HepG2 (cell line): ENCODE measurements around the gene C16orf82. TPM values are rescaled to one million over a fixed set of nuclear protein-coding genes. Genes with fewer than 3 reads are reported as not detected.
A peak's percentile ranks its signal among the peaks of the same experiment; 100 is the strongest.

Source experiments
- ARHGAP35 ChIP-seq: sonication (generic); formaldehyde crosslinking; IDR thresholded peaks from 2 replicates; pipeline ENCODE4 v1.9.0; 2022; ENCODE audit warnings: mild to moderate bottlenecking, inconsistent platforms, moderate library complexity, missing genetic modification reagents, borderline replicate concordance
- CTCF ChIP-seq: sonication (generic); formaldehyde crosslinking; IDR thresholded peaks from 2 replicates; pipeline ENCODE4 v1.5.0; 2020; ENCODE audit warnings: mild to moderate bottlenecking, missing genetic modification reagents, moderate library complexity
- NFKBIZ ChIP-seq: IDR thresholded peaks from 2 replicates; pipeline ENCODE4 v1.6.1; 2018; ENCODE audit warnings: missing genetic modification reagents, missing compliant biosample characterization
- TERF1 ChIP-seq: sonication (generic); formaldehyde crosslinking; IDR thresholded peaks from 2 replicates; pipeline ENCODE4 v1.8.0; 2022; ENCODE audit warnings: mild to moderate bottlenecking, missing genetic modification reagents, moderate library complexity
- ZNF138 ChIP-seq: sonication (generic); formaldehyde crosslinking; IDR thresholded peaks from 2 replicates; pipeline ENCODE4 v1.5.0; 2020; ENCODE audit warnings: mild to moderate bottlenecking, low read depth, missing genetic modification reagents
- ZNF407 ChIP-seq: sonication (generic); formaldehyde crosslinking; IDR thresholded peaks from one replicate; pipeline ENCODE4 v1.5.1; 2020; ENCODE audit warnings: mild to moderate bottlenecking, missing genetic modification reagents; ENCODE audit errors: not compliant biosample characterization
- ZNF543 ChIP-seq: sonication (generic); formaldehyde crosslinking; IDR thresholded peaks from 2 replicates; pipeline ENCODE4 v1.4.0; 2020; ENCODE audit warnings: mild to moderate bottlenecking, missing genetic modification reagents
- ZNF563 ChIP-seq: sonication (generic); formaldehyde crosslinking; IDR thresholded peaks from 2 replicates; pipeline ENCODE4 v1.8.0; 2022; ENCODE audit warnings: mild to moderate bottlenecking, moderate library complexity, missing genetic modification reagents
- ZNF614 ChIP-seq: IDR thresholded peaks from 2 replicates; pipeline ENCODE4 v1.6.1; 2018; ENCODE audit warnings: missing biosample characterization, missing genetic modification reagents, inconsistent platforms, borderline replicate concordance
- polyA plus RNA-seq, 8 experiments: library from polyadenylated mRNA; depleted of rRNA in 3 of 8; stranded (reverse) in 7 of 8; unstranded in 1 of 8; fragments of >200 nt; fragmentation: Illumina TruSeq in 4 of 8; extraction: Trizol in 4 of 8; gene quantifications; 2 replicates each; pipeline versions ENCODE4 v1.2.1 to v1.2.3, GENCODE V29; 2011 to 2016; ENCODE audit warnings: low read depth in 4 of 8, missing spikeins in 1 of 8, mixed read lengths in 1 of 8; ENCODE audit not compliant: insufficient read depth in 1 of 8
- total RNA-seq, 5 experiments: library from RNA; depleted of rRNA; stranded (reverse); fragments of >200 nt; fragmentation: Illumina TruSeq; extraction: Trizol; gene quantifications; 2 replicates each; pipeline ENCODE4 v1.2.3, GENCODE V29; 2016; ENCODE audit warnings: low read depth in 1 of 5

C16orf82 gene
- total and polyA plus RNA-seq, 2 of the 13 experiments (the other 11 are each of a cell fraction or from before 2014, with no cell fraction given) = not detected

GRCh38 chr16:27113341-27113841 is 46.7 kb downstream of the C16orf82 start (continued):
- TF ChIP-seq CTCF (CRISPR knock-in tag) (no peak), TERF1 (CRISPR knock-in tag) (no peak), ZNF614 (no peak), NFKBIZ (CRISPR knock-in tag) (no peak), ZNF563 (CRISPR knock-in tag) (no peak), ZNF138 (no peak), ARHGAP35 (CRISPR knock-in tag) (no peak), ZNF407 (peak; percentile 63), ZNF543 (CRISPR knock-in tag) (peak; percentile 95)
